ENCODE data around the gene CDCA5. TPM values are rescaled to one million over a fixed set of nuclear protein-coding genes. Genes with fewer than 3 reads are reported as not detected.

The CDCA5 gene
- total RNA-seq, 1 experiment from 2014 or later = 17.3 TPM

- no TSS peak for BruUV-seq (replicated peaks)
- intact Hi-C loops (cut with micrococcal nuclease) = no loop called here
- H3K4me1 Mint-ChIP-seq (ENCODE audit: insufficient read depth, unreplicated experiment) = peaks cover 28% of the 10 kb centered on the region
- H3K36me3 Mint-ChIP-seq (ENCODE audit: insufficient read depth, unreplicated experiment) = peaks cover 52% of the 10 kb centered on the region
- ChIA-PET POLR2A (interaction anchor here (2.3 to 8.2 kb wide), 3 partner anchors 9 to 49 kb away, joined by 10 to 157 read pairs (median 138); partner anchors contain the start of genes CAPN1, FAU, MRPL49 and ZNHIT2), CTCF (interaction anchor here (1.0 kb wide), 1 partner anchor 21 kb away, joined by 4 read pairs; no protein-coding TSS in a partner anchor)
- H3K4me3 Mint-ChIP-seq (ENCODE audit: unreplicated experiment) = peak overlapping the region; percentile 99
- TF ChIP-seq, protein P1, sequence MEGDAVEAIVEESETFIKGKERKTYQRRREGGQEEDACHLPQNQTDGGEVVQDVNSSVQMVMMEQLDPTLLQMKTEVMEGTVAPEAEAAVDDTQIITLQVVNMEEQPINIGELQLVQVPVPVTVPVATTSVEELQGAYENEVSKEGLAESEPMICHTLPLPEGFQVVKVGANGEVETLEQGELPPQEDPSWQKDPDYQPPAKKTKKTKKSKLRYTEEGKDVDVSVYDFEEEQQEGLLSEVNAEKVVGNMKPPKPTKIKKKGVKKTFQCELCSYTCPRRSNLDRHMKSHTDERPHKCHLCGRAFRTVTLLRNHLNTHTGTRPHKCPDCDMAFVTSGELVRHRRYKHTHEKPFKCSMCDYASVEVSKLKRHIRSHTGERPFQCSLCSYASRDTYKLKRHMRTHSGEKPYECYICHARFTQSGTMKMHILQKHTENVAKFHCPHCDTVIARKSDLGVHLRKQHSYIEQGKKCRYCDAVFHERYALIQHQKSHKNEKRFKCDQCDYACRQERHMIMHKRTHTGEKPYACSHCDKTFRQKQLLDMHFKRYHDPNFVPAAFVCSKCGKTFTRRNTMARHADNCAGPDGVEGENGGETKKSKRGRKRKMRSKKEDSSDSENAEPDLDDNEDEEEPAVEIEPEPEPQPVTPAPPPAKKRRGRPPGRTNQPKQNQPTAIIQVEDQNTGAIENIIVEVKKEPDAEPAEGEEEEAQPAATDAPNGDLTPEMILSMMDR (IDR thresholded peaks at IDR 0.05; ENCODE audit: unreplicated experiment) = no peak
- H3K27me3 Mint-ChIP-seq (ENCODE audit: insufficient read depth, unreplicated experiment) = no peaks in the 10 kb centered on the region
- H3K27ac Mint-ChIP-seq (ENCODE audit: low read depth, unreplicated experiment) = no peak overlapping the region
- no peaks in the 10 kb centered on the region for H3K9me3 Mint-ChIP-seq (ENCODE audit: unreplicated experiment)
- DNase-seq (ENCODE audit: unreplicated experiment) = no peak
These were observed 48.0 kb upstream of the CDCA5 start for GRCh38 chr11:65131895-65132237.

DNA sequence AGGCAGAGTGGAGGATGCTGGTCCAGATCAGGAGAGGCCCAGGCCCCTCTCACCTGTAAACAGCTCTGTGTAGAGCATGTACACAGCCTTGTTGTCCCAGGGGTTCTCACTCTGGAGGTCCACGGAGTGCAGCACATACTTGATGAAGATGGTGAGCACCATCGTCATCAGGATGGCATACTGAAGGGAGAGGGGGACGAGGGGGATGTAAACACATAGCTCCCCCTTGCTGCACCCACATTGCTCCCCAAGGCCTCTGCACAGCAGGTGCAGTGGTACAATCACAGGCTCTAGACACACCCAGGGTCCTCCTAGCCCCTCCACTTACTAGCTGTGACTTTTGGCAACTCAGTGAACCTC is 47.6 kb upstream of the CDCA5 start:
- CTCF ChIA-PET = interaction anchor here (0.6 to 1.1 kb wide), 3 partner anchors 9 to 76 kb away, joined by 4 to 6 read pairs (median 4); partner anchors contain the start of genes FAU and MRPL49
- Mint-ChIP-seq H3K4me1 (ENCODE audit: insufficient read depth, unreplicated experiment) (peaks cover 26% of the 10 kb centered on the region), H3K4me3 (ENCODE audit: unreplicated experiment) (peak overlapping the region; percentile 18), H3K36me3 (ENCODE audit: insufficient read depth, unreplicated experiment) (peaks cover 56% of the 10 kb centered on the region), H3K27ac (ENCODE audit: low read depth, unreplicated experiment) (no peak overlapping the region), H3K9me3 (ENCODE audit: unreplicated experiment) (no peaks in the 10 kb centered on the region), H3K27me3 (ENCODE audit: insufficient read depth, unreplicated experiment) (no peaks in the 10 kb centered on the region)
- POLR2A ChIA-PET = interaction anchor here (2.3 to 8.2 kb wide), 3 partner anchors 9 to 50 kb away, joined by 10 to 157 read pairs (median 138); partner anchors contain the start of genes CAPN1, FAU, MRPL49 and ZNHIT2
- no TSS peak for BruUV-seq (replicated peaks)
- intact Hi-C loops (cut with micrococcal nuclease) = no loop called here
- TF ChIP-seq, protein P1 (IDR thresholded peaks at IDR 0.05; ENCODE audit: unreplicated experiment) = no peak
- DNase-seq (ENCODE audit: unreplicated experiment) = no peak

DNA sequence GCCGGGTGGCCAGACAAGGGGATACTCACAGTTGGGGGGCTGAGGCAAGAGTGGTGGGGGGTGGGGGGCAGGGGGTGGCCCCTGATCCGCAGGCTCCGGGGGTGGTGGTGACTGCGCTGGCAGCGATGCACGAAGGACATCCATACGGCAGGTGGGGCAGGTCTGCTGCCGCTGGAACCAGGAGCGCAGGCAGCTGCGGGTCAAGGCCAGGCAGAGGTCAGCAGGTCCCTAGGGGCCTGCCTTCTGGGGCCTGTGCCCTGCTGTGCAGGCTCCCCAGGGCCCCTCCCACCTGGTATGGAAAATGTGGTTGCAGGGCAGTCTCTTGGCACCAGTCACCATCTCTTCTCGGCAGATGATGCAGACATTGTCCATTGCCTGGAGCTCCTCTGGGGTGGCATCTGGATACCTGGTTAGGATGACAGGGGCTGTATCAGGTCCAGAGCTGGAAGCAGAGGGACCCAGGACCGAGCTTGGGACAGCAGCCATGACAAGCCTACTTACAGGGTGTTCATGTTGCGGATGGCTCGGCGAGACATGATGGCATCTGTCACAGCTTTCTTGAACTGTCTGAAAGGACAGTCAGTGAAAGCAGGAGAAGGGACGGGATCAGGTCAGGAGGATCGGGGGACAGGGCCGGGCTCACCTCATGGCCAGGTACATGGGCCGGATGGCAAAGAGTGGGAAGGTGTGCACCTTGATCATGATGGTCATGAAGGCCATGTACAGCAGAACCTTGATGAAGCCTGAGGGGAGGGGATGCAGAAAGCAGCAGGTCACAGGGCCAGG is 47.0 kb upstream of the CDCA5 start:
- peaks cover 20% of the 10 kb centered on the region for H3K4me1 Mint-ChIP-seq (ENCODE audit: insufficient read depth, unreplicated experiment)
- no peaks in the 10 kb centered on the region for H3K9me3 Mint-ChIP-seq (ENCODE audit: unreplicated experiment)
- intact Hi-C loops (cut with micrococcal nuclease) = no loop called here
- peak overlapping the region; percentile 18 for H3K4me3 Mint-ChIP-seq (ENCODE audit: unreplicated experiment)
- ChIA-PET POLR2A (interaction anchor here (0.6 to 8.2 kb wide), 5 partner anchors 8 to 93 kb away, joined by 3 to 157 read pairs (median 10); partner anchors contain the start of genes CAPN1, FAU, MRPL49 and ZNHIT2), CTCF (interaction anchor here (0.6 to 1.1 kb wide), 5 partner anchors 9 to 123 kb away, joined by 3 to 6 read pairs (median 4); partner anchors contain the start of genes FAU and MRPL49)
- no TSS peak for BruUV-seq (replicated peaks)
- H3K36me3 Mint-ChIP-seq (ENCODE audit: insufficient read depth, unreplicated experiment) = peaks cover 60% of the 10 kb centered on the region
- DNase-seq (ENCODE audit: unreplicated experiment) = no peak
- H3K27ac Mint-ChIP-seq (ENCODE audit: low read depth, unreplicated experiment) = no peak overlapping the region
- no peaks in the 10 kb centered on the region for H3K27me3 Mint-ChIP-seq (ENCODE audit: insufficient read depth, unreplicated experiment)
- TF ChIP-seq, protein P1 (IDR thresholded peaks at IDR 0.05; ENCODE audit: unreplicated experiment) = no peak

GRCh38 chr11:65129649-65130441 is 46.0 kb upstream of the CDCA5 start:
- no TSS peak for BruUV-seq (replicated peaks)
- Mint-ChIP-seq H3K4me1 (ENCODE audit: insufficient read depth, unreplicated experiment) (peaks cover 17% of the 10 kb centered on the region), H3K27me3 (ENCODE audit: insufficient read depth, unreplicated experiment) (no peaks in the 10 kb centered on the region), H3K36me3 (ENCODE audit: insufficient read depth, unreplicated experiment) (peaks cover 58% of the 10 kb centered on the region), H3K9me3 (ENCODE audit: unreplicated experiment) (no peaks in the 10 kb centered on the region), H3K4me3 (ENCODE audit: unreplicated experiment) (no peak overlapping the region), H3K27ac (ENCODE audit: low read depth, unreplicated experiment) (no peak overlapping the region)
- DNase-seq (ENCODE audit: unreplicated experiment) = no peak
- CTCF ChIA-PET = interaction anchor here (0.9 to 1.2 kb wide), 4 partner anchors 13 to 124 kb away, joined by 3 read pairs; partner anchors contain the start of gene ZNHIT2
- intact Hi-C loops (cut with micrococcal nuclease) = no loop called here
- POLR2A ChIA-PET = interaction anchor here (1.2 kb wide), 1 partner anchor 50 kb away, joined by 4 read pairs; no protein-coding TSS in a partner anchor
- TF ChIP-seq, protein P1 (IDR thresholded peaks at IDR 0.05; ENCODE audit: unreplicated experiment) = no peak

Data from MCF 10A (cell line).